ENCODE measurements around the gene GPC3.

DNA sequence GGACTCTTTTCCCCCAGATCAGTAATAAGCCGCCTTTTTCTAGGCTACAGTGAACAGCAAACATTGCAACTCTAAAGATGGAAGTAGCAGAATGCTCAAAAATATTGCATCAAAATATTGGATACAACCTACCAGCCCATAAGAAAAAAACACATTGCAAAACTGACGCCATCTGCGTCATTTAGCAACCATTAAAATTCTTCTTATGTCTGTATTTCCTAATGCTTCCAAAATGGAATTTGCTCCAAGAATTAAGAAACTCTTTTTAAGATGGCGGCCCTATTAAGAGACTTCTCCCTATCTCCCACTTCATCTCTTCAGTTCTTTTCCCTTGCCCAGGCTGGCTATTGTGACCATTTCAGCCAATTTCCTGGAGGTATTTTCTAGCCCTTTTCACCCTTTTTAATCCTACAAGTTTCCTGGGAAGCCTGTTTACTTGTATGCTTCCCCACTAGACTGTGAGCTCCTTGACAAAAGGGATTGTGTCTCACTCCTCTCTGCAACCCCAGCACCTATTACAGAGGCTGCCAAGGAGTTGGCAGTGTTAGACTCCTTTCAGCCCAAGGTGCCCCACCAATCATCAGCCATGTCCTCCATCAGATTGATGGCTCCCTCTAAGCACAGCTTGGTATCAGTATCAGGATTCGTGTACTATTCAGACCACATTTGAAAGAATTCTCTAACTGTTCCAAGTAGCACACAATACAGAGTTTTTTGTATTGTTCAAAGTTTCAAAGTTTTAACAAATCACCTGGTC lies 4.4 kb downstream of the GPC3 start:
- TF ChIP-seq CTCF (IDR thresholded peaks at IDR 0.05) (no peak), POLR2A (IDR thresholded peaks at IDR 0.05) (no peak)

Measured in right lobe of liver (tissue), 4 donors.